Upper lobe of left lung (tissue), 6 donors: ENCODE data around the gene DLGAP1. TPM values are rescaled to one million over a fixed set of nuclear protein-coding genes. Genes with fewer than 3 reads are reported as not detected.

ENCODE experiments used
- ATAC-seq, 2 donors: fragments of 200-7000 bp; cut with Tn5 transposase; one replicate each; pipeline ENCODE4 v1.9.1; 2022; ENCODE audit warnings: mild to moderate bottlenecking in 2 of 2, moderate library complexity in 2 of 2; ENCODE audit not compliant: low FRiP score in 2 of 2
- DNase-seq, 2 donors: peaks; one replicate each; pipeline ENCODE4 v3.0.0-alpha.2; 2019 to 2020
- H3K27ac ChIP-seq, 4 donors: fragments of 200-600 bp; sonication (generic); one replicate each; pipeline ENCODE4 v1.5.1; 2016 to 2019
- H3K27me3 ChIP-seq, 4 donors: fragments of 200-600 bp; sonication (generic); one replicate each; pipeline ENCODE4 v1.5.1; 2017 to 2019
- H3K36me3 ChIP-seq, 4 donors: fragments of 200-600 bp; sonication (generic); one replicate each; pipeline ENCODE4 v1.5.1; 2016 to 2019
- H3K4me1 ChIP-seq, 4 donors: fragments of 200-600 bp; sonication (generic); one replicate each; pipeline ENCODE4 v1.5.1; 2018 to 2019
- H3K4me3 ChIP-seq, 4 donors: fragments of 200-600 bp; sonication (generic); one replicate each; pipeline ENCODE4 v1.5.1; 2017 to 2019; ENCODE audit warnings: mild to moderate bottlenecking in 2 of 4, moderate library complexity in 1 of 4
- H3K9me3 ChIP-seq, 4 donors: fragments of 200-600 bp; sonication (generic); one replicate each; pipeline ENCODE4 v1.5.1; 2018 to 2019
- CTCF ChIP-seq, 6 experiments: fragments of 450-650 bp in 4 of 6; fragments of 200-600 bp in 2 of 6; sonication (generic) in 2 of 6; IDR thresholded peaks; one replicate each; pipeline ENCODE4 v1.5.1; 2016 to 2019; ENCODE audit warnings: antibody characterized with exemption in 6 of 6
- EP300 ChIP-seq, 4 donors: sonication (generic); formaldehyde crosslinking; IDR thresholded peaks; one replicate each; pipeline ENCODE4 v1.5.1; 2017; ENCODE audit warnings: antibody characterized with exemption in 4 of 4, control low read depth in 2 of 4
- POLR2A ChIP-seq, 4 donors: fragments of 450-650 bp; IDR thresholded peaks; one replicate each; pipeline ENCODE4 v1.5.1; 2016 to 2017; ENCODE audit warnings: antibody characterized with exemption in 4 of 4, mild to moderate bottlenecking in 2 of 4
- POLR2AphosphoS5 ChIP-seq, 2 donors: sonication (generic); formaldehyde crosslinking; IDR thresholded peaks; one replicate each; pipeline ENCODE4 v1.5.1; 2017; ENCODE audit warnings: antibody characterized with exemption in 2 of 2
- WGBS, 2 donors: methylation state at CpG; one replicate each; pipeline ENCODE4 v1.1.5; 2017 to 2018; 5-methylcytosine and 5-hydroxymethylcytosine counted together
- total RNA-seq, 6 donors: library from RNA; depleted of rRNA in 4 of 6; stranded (reverse); fragments of >200 nt in 4 of 6; gene quantifications; one replicate each; pipeline versions ENCODE4 v1.1.0 to v1.2.1, GENCODE V29; 2016 to 2021
- donor health status: DM: no; HTN: no; CAD: no; lungs with moderate emphysema.
- donor health status: DM: no; HTN: yes; CAD: no; lungs with severe emphysema.

DLGAP1 gene
- total RNA-seq, 6 donors from 2014 or later: 2.1 to 4.6 (median 3.6) TPM

DNA sequence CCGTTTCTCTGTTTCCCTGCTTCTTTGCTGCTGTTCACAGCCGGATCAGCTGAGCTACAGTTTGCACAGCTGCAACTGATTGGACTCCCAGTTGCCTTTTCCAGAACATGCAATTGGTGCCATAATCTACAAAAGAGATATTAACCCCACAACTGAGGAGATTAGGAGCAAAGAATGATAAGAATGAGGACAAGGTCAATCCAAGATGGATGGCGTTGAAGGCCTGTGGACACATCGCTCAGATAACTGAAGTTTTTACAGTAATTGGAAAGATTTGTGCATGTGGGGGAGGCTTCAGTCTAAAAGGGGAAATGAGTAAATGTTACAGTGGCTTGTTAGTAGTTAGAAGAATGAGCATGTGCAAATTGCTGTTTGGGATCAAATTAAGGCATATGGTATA lies 741.9 kb downstream of the DLGAP1 start:
- 71 to 74% methylated on average over 4 of the region's 4 CpGs for WGBS, 2 donors
- no peaks in the 10 kb centered on the region for H3K36me3 ChIP-seq
- H3K9me3 ChIP-seq: no peaks in the 10 kb centered on the region
- ATAC-seq: no peak
- no peak for TF ChIP-seq EP300 (IDR thresholded peaks at IDR 0.05)
- no peak for TF ChIP-seq POLR2AphosphoS5 (IDR thresholded peaks at IDR 0.05)
- no peak for TF ChIP-seq POLR2A (IDR thresholded peaks at IDR 0.05)
- TF ChIP-seq CTCF (IDR thresholded peaks at IDR 0.05): no peak
- DNase-seq: no peak
- H3K27ac ChIP-seq: no peak overlapping the region
- peaks cover 9 to 21% (median 20%) of the 10 kb centered on the region in 4 donors for H3K4me1 ChIP-seq
- H3K27me3 ChIP-seq: no peaks in the 10 kb centered on the region
- H3K4me3 ChIP-seq: no peak overlapping the region

DNA sequence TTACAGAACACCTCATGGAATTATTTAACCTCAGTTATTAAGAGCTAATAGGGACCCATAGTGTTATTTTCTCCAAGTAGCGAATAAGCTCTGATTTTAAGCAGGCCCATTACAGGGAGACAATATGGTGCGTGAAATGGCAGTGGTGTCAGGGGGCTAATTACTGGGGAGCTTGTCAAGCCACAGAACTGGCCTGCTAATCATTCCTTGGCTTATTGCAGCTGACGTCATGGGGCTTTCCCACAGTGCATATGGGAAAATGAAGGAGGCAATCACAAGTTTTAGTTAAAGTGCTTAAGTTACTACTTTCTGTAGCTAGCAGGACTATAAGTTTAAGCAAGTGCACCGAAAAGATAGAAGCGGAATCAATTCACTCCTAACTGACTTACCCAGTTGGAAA lies 742.6 kb downstream of the DLGAP1 start:
- H3K36me3 ChIP-seq: no peaks in the 10 kb centered on the region
- TF ChIP-seq POLR2AphosphoS5 (IDR thresholded peaks at IDR 0.05): no peak
- TF ChIP-seq POLR2A (IDR thresholded peaks at IDR 0.05): no peak
- no peak for TF ChIP-seq CTCF (IDR thresholded peaks at IDR 0.05)
- TF ChIP-seq EP300 (IDR thresholded peaks at IDR 0.05): no peak
- H3K9me3 ChIP-seq: no peaks in the 10 kb centered on the region
- DNase-seq (no peak), ATAC-seq (no peak)
- WGBS, 2 donors: 93 to 95% methylated on average over 5 of the region's 5 CpGs
- H3K27me3 ChIP-seq: no peaks in the 10 kb centered on the region
- H3K27ac ChIP-seq: no peak overlapping the region
- H3K4me3 ChIP-seq: no peak overlapping the region
- peaks cover 9 to 21% (median 20%) of the 10 kb centered on the region in 4 donors for H3K4me1 ChIP-seq

GRCh38 chr18:3710712-3711301 lies 744.3 kb downstream of the DLGAP1 start:
- Histone ChIP-seq H3K27me3 (no peaks in the 10 kb centered on the region), H3K9me3 (no peaks in the 10 kb centered on the region), H3K4me3 (no peak overlapping the region), H3K27ac (peak overlapping the region; percentile 9 to 72 (median 30)), H3K4me1 (peaks cover 9 to 21% (median 20%) of the 10 kb centered on the region in 4 donors), H3K36me3 (no peaks in the 10 kb centered on the region)
- TF ChIP-seq POLR2AphosphoS5 (IDR thresholded peaks at IDR 0.05) (no peak), EP300 (IDR thresholded peaks at IDR 0.05) (no peak), POLR2A (IDR thresholded peaks at IDR 0.05) (peak in 1 of 4 donors; percentile 31), CTCF (IDR thresholded peaks at IDR 0.05) (no peak)
- WGBS, 2 donors: 14 to 17% methylated on average over 8 of the region's 8 CpGs
- DNase-seq (peak in 1 of 2 donors; percentile 72), ATAC-seq (peak; percentile 84 to 87)

DNA sequence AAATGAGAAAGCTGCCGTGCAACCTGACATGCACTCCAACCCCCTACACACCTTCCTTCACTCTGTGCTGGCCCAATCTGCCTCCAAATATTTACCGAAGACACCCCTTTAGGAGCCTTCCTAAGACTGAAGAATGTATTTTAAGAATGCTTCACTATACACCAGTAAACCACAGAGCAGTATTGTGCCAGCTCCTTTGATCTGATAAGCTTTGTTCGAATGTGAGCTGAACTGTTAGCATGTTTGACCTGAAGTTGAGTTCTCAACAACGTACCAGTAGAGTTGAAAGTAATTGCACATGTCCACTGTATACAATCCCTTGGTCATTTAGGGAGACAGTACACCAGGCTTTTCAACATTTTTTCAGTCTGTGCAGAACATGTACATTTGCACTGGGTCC lies 745.9 kb downstream of the DLGAP1 start:
- Histone ChIP-seq H3K4me3 (no peak overlapping the region), H3K27me3 (no peaks in the 10 kb centered on the region), H3K9me3 (no peaks in the 10 kb centered on the region), H3K36me3 (no peaks in the 10 kb centered on the region), H3K4me1 (peaks cover 9 to 21% (median 20%) of the 10 kb centered on the region in 4 donors), H3K27ac (no peak overlapping the region)
- ATAC-seq (peak in 1 of 2 donors; percentile 19), DNase-seq (no peak)
- WGBS, 2 donors: 29 to 31% methylated on average over 4 of the region's 4 CpGs
- TF ChIP-seq CTCF (IDR thresholded peaks at IDR 0.05) (no peak), POLR2AphosphoS5 (IDR thresholded peaks at IDR 0.05) (no peak), EP300 (IDR thresholded peaks at IDR 0.05) (no peak), POLR2A (IDR thresholded peaks at IDR 0.05) (no peak)
